NCI-H2227 (cell line): ENCODE measurements around the gene CSAD.

Source experiments
- DNase-seq: peaks from one replicate; lab custom pipeline; 2025; ENCODE audit not compliant: unreplicated experiment; lab: John Stamatoyannopoulos, UW

Gene CSAD

GRCh38 chr12:53151039-53151438 lies 29.7 kb downstream of the CSAD start:
- no peak for DNase-seq

- no peak for DNase-seq
These were observed 33.1 kb downstream of the CSAD start for GRCh38 chr12:53147653-53148052.

GRCh38 chr12:53147181-53147580 lies 33.5 kb downstream of the CSAD start:
- DNase-seq = no peak

GRCh38 chr12:53145383-53146260 lies 35.1 kb downstream of the CSAD start:
- DNase-seq = no peak

DNA sequence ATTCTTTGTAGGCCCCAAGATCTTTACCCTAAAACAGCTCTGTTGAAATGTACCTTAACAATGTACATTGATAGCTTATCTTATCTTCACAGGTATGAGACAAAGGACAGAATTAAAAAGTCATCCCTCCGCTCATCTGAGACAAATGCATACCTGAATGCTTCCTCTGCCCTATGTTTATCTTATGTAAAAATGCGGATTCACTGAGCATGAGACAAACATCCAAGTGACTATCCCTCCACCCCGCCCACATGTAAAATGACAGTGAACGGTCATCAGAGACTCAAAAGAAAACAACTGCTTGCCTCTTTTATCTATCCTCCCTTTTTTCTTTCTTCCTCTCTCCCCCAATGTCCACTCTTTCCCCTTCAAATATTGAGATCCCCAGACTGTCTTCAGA lies 37.4 kb downstream of the CSAD start:
- no peak for DNase-seq

DNA sequence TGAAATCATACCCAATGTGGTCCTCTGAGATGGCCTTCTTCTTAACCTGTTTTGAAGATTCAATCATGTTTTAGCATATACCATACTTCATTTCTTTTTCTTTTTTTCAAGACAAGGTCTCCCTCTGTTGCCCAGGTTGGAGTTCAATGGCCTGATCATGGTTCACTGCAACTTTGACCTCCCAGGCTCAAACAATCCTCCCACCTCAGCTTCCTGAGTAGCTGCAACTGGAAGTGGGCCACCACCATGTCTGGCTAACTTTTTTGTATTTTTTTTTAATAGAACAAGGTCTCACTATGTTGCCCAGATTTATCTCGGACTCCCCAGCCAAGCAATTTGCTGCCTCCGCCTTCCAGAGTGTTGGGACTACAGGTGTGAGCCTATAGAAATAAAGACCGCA lies 47.0 kb downstream of the CSAD start:
- DNase-seq = no peak

- DNase-seq = no peak
These were observed 48.9 kb downstream of the CSAD start for GRCh38 chr12:53131844-53132243.

DNA sequence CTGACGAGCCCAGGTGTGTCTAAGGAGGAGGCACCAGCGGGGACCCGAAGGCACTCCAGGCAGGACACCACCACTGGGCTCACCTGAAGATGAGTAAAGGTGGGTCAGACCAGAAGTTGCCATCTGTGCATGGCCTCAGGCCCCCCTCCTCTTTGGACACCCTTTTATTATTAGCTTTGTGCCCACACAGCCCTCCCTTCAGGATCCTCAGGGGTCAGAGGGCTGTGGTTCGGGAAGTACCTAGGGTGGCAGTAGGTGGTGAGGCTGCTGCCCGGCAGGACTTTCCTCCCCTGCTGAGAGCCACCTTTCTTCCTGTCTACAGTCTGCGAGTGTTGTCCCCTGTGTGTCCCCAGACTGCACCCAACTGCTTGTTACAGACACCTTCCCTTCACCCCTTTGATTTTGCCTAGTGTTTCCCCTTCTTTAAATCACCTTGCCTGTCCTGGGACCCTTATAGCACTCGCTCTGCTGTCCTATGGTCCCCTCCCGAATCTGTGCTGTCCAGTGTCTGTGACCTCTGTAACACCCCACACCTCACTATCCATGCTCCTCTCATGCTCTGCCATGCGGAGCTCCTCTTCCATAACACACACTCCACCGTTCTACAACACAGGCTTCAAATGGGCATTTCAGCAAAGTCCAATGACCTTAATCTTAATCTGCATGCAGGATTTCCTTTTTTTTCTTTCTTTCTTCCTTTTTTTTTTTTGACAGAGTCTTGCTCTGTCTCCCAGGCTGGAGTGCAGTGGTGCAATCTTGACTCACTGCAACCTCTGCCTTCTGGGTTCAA lies 51.8 kb downstream of the CSAD start:
- no peak for DNase-seq

GRCh38 chr12:53127169-53127568 lies 53.6 kb downstream of the CSAD start:
- DNase-seq = no peak

DNA sequence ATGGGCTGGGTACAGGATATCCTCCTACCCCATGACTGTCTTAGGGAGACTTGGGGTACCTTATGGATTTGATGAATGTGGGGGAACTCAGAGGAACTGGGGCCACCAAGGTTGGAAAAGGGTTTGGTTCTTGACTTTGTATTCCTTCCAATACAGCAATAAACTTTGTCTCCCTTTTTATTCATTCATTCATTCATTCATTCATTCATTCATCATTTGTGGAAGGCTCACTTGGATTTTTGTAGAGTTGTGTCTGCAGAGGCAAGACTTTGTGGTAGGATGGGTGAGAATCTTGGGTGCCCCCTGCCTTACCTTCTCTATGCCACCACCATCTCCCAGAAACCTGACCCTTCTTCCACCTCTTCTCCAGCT lies 56.4 kb downstream of the CSAD start:
- no peak for DNase-seq

GRCh38 chr12:53123578-53124351 lies 57.0 kb downstream of the CSAD start:
- no peak for DNase-seq

DNA sequence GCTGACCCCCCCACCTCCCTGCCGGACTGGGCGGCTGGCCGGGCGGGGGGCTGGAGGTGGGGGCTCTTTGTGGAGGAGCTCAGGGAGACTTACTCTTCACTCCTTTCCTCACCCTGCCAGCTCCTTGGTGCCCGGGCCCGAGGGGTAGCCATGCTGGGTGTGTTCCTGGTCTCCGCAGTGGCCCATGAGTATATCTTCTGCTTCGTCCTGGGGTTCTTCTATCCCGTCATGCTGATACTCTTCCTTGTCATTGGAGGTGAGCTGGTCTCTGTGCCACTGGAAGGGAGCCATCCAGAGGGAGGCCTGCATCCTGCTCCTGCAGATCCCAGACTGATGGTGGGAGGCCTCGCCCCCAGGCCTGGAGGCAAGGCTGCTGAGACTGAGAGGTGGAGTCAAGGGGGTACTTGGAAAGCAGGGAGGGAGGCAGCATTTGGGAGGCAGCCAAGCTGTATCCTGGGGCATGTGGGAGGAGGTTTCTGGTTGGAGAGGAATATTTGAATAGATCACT lies 57.7 kb downstream of the CSAD start:
- DNase-seq = no peak

DNA sequence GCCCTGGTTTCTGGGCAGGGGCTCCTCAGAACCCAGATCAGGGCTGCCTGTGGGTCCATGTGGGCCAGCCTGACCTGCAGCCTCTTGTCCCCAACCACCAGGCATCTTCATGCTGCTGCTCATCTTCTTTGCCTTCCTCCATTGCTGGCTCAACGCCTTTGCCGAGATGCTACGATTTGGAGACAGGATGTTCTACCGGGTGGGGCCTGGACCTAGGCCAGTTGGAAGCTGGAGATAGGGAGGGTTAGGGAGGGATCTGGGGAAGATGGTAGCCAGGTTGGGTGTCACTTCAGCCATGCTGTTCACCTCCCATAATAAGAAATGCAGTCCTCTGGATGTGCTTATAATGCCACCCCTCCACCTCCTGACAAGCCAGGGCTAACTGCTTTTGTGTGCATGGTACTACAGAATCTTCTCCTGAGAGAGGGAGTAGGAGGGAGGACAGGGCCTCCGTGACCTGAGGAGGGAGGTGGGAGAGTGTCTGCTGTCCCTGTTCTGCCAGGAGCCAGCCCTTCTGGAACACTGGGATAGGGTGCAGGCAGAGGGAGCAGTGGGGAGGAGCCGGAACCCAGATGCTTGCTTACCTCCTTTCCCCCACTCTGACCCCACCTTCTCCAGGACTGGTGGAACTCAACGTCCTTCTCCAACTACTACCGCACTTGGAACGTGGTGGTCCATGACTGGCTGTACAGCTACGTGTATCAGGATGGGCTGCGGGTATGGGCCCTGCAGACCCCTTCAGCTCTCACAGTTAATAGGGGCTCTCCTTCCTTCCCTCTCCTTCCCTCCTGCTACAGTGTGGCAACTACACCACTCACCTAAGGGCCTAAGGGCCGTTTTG lies 59.8 kb downstream of the CSAD start:
- DNase-seq = no peak

GRCh38 chr12:53118751-53119300 lies 61.9 kb downstream of the CSAD start:
- no peak for DNase-seq

DNA sequence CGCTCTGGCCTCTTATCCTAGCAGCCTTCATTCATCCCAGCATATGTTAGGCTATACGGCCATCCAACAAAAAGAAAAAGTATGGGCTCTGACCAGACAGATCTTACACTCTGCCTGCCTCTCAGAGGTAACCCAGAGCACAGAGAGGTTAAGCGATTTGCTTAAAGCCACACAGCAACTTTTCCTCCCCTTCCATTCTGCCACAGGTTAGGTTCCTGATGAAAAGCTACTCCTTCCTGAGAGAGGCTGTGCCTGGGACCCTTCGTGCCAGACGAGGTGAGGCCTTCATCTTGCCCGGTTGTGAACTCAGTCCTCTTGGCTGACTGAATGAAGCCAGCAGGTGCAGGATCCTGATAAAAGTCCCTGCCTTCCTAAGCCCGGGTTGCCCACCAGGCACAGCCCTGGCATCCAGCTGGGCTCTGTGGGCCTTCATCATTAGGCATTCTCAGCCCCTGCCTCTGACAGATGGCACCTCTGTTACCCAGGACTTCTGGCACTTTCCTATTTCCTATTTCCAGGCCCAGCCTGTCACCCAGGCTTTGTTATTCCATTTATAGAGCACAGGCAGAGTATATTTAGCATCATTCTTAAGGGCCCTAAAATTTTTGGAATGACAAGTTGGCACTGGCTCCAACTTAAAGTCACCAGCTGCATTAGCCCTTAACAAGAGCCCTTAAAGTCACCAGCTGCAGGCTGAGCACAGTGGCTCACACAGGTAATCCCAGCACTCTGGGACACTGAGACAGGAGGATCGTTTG lies 64.7 kb downstream of the CSAD start:
- no peak for DNase-seq

DNA sequence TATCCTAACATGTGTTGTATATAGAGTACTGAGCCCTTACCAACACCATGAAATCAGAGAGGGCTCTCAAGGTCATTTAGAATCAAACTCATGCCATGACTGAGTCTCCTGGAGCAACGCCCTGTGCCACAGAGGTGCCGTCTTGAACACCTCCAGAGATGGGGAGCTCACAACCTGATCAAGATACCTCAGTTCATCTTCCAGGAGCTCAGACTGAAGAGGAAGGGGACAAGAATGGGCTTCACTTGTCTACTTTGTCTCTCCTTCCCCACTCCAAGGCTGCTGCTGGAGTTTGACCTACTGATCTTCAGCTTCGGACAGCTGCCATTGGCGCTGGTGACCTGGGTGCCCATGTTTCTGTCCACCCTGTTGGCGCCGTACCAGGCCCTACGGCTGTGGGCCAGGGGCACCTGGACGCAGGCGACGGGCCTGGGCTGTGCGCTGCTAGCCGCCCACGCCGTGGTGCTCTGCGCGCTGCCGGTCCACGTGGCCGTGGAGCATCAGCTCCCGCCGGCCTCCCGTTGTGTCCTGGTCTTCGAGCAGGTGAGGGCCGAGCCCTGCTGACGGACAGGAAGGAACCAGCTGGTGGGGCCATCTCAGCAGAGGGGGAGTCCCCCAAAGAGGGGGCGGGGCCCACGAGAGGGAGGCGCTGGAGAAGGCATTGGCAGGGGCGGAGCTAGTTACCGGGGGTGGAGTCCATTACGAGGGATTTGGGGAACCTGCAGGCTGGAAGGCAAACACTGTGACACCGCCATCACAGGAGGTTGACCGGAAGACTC lies 65.4 kb downstream of the CSAD start:
- DNase-seq = no peak

DNA sequence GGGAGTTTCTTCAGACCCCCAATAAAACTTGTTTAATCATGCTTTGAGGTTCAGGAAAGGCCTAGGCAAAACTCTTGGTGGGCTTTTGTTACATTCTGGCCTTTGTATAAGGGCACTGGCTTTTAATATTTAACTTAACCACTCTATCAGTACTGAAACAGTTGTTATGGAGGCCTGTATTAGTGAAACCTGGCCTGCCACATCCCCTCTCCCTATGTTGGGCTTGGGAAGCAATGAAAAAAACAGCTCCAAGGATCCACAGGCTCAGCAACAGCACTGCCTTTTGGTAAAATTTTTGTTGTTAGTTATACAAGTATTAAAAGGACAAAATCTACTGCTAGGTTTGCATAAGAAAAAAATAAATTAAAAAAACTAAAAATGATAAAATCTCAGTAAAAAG lies 66.8 kb downstream of the CSAD start:
- DNase-seq = no peak

DNA sequence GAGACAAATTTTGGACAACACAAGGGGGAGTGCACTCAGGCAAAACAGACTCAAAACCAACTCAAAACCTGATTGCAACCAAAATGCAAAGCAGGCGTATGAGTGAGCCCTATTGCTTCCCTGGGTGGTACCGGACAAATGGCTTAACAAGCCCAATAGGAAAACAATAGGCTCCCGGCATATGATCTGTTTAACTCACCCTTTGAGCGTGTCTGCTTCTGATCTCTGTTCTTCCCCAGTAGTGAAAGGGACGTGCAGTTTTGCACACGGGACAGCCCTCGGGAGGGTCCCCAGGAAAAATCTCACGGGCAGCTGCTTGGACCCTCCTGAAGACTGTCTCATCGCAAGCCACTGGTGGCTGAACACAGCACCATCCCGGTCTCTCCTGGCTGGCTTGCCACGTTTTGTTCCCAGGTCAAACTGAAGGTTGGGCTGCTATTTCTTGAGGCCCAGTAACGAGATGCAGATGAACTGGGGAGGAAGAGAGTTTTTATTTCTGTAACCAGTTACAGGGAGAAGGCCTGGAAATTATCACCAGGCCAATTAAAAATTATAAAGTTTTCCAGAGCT lies 67.5 kb downstream of the CSAD start:
- DNase-seq = no peak
